ENCODE data around the gene KLHL35.

DNA sequence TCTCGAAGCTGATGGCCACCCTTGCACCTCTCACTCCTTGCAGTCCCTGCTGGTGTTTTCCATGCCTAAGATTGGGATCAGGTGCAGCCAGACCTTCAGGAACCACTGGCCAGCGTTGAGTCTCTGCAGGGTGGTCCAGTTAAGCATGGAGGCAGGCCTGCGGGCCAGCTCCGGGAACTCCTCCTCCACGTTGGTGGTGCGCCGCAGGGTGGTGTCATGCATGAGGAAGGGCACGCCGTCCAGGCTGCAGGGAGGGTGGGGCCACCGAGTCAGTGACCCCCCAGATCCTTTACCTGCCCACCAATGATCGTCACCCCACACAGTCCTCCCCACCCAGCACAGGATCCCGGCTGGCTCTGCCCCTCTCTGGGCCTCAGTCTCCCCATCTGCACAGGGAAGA, 10.0 kb upstream of the KLHL35 start:
- TF ChIP-seq, protein P1, sequence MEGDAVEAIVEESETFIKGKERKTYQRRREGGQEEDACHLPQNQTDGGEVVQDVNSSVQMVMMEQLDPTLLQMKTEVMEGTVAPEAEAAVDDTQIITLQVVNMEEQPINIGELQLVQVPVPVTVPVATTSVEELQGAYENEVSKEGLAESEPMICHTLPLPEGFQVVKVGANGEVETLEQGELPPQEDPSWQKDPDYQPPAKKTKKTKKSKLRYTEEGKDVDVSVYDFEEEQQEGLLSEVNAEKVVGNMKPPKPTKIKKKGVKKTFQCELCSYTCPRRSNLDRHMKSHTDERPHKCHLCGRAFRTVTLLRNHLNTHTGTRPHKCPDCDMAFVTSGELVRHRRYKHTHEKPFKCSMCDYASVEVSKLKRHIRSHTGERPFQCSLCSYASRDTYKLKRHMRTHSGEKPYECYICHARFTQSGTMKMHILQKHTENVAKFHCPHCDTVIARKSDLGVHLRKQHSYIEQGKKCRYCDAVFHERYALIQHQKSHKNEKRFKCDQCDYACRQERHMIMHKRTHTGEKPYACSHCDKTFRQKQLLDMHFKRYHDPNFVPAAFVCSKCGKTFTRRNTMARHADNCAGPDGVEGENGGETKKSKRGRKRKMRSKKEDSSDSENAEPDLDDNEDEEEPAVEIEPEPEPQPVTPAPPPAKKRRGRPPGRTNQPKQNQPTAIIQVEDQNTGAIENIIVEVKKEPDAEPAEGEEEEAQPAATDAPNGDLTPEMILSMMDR (IDR thresholded peaks at IDR 0.05), result no peak
- no peak for TF ChIP-seq POLR2AphosphoS5 (IDR thresholded peaks at IDR 0.05)
